ENCODE data around the gene SPSB4. TPM values are rescaled to one million over a fixed set of nuclear protein-coding genes. Genes with fewer than 3 reads are reported as not detected.
"Not testable (repeated sequence)": the region's sequence is repeated elsewhere in the genome, so short reads cannot be mapped to it uniquely, and the experiment has no call there.

The SPSB4 gene
- total RNA-seq, 4 donors from 2014 or later: 0.12 to 5.7 (median 0.58) TPM

DNA sequence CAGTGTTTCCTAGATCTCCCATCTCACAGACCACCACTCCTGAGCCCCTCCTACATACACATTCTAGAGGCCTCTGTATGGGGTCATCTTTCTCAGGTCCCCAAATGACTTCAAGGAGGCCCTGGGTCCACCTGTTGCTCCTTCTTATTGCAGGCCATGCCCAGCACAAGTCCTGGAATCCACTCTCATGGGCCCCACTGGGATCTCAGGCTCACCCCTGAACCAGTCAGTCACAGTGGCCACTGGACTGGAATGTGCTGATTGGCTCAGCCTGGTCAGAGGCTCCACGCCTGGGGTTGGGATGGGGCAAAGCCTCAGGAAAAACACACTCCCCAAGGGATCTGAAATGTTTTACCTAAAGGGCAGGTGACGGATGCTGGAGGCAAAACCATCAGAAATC is 55.7 kb downstream of the SPSB4 start:
- TF ChIP-seq CTCF (IDR thresholded peaks at IDR 0.05): no peak
- DNase-seq (ENCODE audit: low spot score) (no peak), ATAC-seq (ENCODE audit: low FRiP score) (no peak)

GRCh38 chr3:141108039-141108438 is 56.9 kb downstream of the SPSB4 start:
- no peak for DNase-seq (ENCODE audit: low spot score)
- ATAC-seq (ENCODE audit: low FRiP score): no peak
- TF ChIP-seq CTCF (IDR thresholded peaks at IDR 0.05): no peak

DNA sequence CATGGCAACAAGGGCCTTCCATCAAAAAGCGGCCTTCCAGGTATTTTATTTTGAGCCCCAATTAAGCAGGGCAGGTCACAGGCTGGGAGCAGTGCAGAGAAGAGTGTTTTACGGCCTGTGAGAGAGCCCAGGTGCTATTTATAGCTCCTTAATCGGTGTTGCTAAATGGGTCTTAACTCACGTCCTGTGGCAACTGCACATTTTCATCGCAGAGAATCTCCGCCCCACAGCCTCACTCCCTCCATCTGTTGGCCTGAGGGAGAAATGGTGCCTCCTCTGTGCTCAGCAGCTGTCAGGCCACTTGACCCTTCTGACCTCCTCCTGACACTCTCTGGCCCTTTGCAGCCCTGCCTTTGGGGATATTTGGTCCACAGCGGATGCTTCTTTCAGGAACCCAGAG is 58.6 kb downstream of the SPSB4 start:
- ATAC-seq (ENCODE audit: low FRiP score) (no peak), DNase-seq (ENCODE audit: low spot score) (no peak)
- TF ChIP-seq CTCF (IDR thresholded peaks at IDR 0.05): no peak

GRCh38 chr3:141110322-141110721 is 59.2 kb downstream of the SPSB4 start:
- TF ChIP-seq CTCF (IDR thresholded peaks at IDR 0.05): no peak
- DNase-seq (ENCODE audit: low spot score) (no peak), ATAC-seq (ENCODE audit: low FRiP score) (no peak)

DNA sequence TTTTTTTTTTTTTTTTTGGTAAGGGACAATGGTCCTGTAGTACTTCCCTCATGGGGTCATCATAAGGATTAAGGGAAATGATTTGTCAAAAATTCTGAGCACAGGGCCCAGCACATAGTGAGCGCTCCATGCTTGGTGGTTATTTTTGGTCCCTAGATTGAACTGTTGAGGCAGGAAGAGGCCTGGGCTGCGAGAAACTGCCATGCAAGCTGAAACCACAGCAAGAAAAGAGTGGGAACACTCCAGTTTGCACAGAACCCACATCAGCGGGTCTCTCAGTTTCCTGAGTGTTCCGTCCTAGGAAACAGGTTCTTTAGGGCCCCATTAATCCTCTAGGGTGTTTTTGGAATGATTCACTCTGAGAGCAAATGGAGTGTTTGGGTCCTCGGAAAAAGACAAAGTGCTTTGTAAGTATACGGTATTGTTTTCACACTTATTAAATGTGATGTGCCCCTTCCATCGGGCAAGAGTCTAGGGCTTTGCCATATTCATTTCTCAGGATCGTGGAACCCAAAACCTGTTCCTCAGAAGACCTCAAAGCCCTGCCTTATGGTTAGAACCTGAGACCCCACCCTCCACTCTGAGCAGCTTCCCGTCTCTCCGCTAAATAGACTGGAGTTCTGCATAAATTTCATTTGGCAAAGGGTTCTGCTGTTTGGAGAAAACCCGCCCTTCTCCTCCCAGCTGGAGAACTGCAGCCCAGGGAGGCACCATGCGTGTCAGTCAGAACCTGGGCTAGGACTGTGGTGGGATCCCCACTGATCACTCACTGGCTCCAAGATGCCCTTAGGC is 60.4 kb downstream of the SPSB4 start:
- no peak for DNase-seq (ENCODE audit: low spot score)
- no peak for ATAC-seq (ENCODE audit: low FRiP score)
- no peak for TF ChIP-seq CTCF (IDR thresholded peaks at IDR 0.05)

DNA sequence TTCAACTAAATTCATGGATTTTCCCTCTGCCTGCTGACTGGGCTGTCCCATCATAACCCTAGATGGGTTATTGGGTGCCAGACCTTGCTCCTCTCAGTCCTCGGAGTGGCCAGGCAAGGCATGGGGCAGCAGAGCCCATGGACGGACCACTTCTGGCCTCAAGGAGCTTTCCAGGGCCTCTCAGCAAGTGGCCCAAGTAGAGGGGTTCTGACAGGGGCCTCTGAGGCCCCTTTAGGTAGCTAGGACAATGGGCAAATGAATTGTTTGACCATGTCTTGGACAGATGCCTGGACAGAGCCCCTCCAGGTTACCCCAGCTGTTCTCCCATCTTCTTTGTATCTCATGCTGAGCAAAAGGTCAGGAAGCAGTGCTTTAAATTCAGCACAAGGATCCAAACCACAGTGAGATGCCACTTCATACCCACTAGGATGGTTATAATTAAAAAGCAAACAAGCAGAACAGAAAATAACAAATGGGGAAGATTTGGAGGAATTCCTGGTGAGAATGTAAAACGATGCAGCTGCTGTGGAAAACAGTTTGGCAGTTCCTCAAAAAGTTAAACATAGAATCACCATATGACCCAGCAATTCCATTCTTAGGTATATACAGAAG is 61.6 kb downstream of the SPSB4 start:
- TF ChIP-seq CTCF (IDR thresholded peaks at IDR 0.05): no peak
- DNase-seq (ENCODE audit: low spot score) (no peak), ATAC-seq (ENCODE audit: low FRiP score) (no peak)

DNA sequence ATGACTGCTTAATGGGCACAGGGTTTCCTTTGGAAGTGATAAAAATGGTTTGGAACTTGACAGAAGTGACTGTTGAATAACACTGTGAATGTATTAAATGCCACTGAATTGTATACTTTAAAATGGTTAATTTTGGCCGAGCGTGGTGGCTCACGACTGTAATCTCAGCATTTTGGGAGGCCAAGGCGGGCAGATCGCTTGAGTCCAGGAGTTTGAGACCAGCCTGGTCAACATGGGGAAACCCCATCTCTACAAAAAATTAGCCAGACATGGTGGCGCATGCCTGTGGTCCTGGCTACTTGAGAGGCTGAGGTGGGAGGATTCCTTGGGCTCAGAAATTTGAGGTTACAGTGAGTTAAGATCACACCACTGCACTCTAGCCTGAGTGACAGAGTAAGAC is 62.5 kb downstream of the SPSB4 start:
- not testable (repeated sequence) for ATAC-seq (ENCODE audit: low FRiP score); DNase-seq (ENCODE audit: low spot score)

All from omental fat pad (tissue), 4 donors.